ENCODE measurements around the gene GPC5. TPM values are rescaled to one million over a fixed set of nuclear protein-coding genes. Genes with fewer than 3 reads are reported as not detected.

The GPC5 gene
- total RNA-seq, 1 donor from 2014 or later: 10.2 TPM

DNA sequence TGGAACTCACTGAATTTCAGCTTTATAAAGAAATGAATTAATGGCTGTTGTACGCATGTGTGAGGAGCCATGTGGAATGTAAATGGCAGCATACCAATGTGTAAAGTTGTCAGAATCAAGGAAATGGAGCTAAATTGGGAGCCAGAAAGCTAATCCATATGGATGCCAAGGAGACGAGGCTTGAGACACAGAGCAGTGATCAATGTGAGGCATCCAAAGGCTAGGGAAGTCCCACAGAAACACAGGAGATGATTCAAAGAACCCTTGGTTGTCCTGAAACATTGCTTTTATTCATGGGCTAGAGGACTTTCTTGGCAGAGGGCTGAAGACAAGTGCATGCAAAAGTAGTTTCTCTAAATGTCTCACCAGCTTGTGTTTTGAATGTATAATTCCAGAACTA lies 1271.7 kb downstream of the GPC5 start:
- H3K4me1 Mint-ChIP-seq (ENCODE audit: low read depth, unreplicated experiment): no peaks in the 10 kb centered on the region
- no peak overlapping the region for H3K4me3 Mint-ChIP-seq (ENCODE audit: unreplicated experiment)
- no peak for DNase-seq
- H3K27ac Mint-ChIP-seq (ENCODE audit: unreplicated experiment): no peak overlapping the region
- TF ChIP-seq, protein P1, sequence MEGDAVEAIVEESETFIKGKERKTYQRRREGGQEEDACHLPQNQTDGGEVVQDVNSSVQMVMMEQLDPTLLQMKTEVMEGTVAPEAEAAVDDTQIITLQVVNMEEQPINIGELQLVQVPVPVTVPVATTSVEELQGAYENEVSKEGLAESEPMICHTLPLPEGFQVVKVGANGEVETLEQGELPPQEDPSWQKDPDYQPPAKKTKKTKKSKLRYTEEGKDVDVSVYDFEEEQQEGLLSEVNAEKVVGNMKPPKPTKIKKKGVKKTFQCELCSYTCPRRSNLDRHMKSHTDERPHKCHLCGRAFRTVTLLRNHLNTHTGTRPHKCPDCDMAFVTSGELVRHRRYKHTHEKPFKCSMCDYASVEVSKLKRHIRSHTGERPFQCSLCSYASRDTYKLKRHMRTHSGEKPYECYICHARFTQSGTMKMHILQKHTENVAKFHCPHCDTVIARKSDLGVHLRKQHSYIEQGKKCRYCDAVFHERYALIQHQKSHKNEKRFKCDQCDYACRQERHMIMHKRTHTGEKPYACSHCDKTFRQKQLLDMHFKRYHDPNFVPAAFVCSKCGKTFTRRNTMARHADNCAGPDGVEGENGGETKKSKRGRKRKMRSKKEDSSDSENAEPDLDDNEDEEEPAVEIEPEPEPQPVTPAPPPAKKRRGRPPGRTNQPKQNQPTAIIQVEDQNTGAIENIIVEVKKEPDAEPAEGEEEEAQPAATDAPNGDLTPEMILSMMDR (IDR thresholded peaks at IDR 0.05; ENCODE audit: partially characterized antibody, unreplicated experiment): no peak
- H3K27me3 Mint-ChIP-seq (ENCODE audit: unreplicated experiment): no peaks in the 10 kb centered on the region
- no peaks in the 10 kb centered on the region for H3K36me3 Mint-ChIP-seq (ENCODE audit: unreplicated experiment)
- no peaks in the 10 kb centered on the region for H3K9me3 Mint-ChIP-seq (ENCODE audit: unreplicated experiment)

- Mint-ChIP-seq H3K4me3 (ENCODE audit: unreplicated experiment) (no peak overlapping the region), H3K27ac (ENCODE audit: unreplicated experiment) (no peak overlapping the region), H3K36me3 (ENCODE audit: unreplicated experiment) (no peaks in the 10 kb centered on the region), H3K9me3 (ENCODE audit: unreplicated experiment) (no peaks in the 10 kb centered on the region), H3K4me1 (ENCODE audit: low read depth, unreplicated experiment) (no peaks in the 10 kb centered on the region), H3K27me3 (ENCODE audit: unreplicated experiment) (no peaks in the 10 kb centered on the region)
- TF ChIP-seq, protein P1 (IDR thresholded peaks at IDR 0.05; ENCODE audit: partially characterized antibody, unreplicated experiment): no peak
- DNase-seq: no peak
Measured at GRCh38 chr13:92671821-92672220, 1273.4 kb downstream of the GPC5 start.

DNA sequence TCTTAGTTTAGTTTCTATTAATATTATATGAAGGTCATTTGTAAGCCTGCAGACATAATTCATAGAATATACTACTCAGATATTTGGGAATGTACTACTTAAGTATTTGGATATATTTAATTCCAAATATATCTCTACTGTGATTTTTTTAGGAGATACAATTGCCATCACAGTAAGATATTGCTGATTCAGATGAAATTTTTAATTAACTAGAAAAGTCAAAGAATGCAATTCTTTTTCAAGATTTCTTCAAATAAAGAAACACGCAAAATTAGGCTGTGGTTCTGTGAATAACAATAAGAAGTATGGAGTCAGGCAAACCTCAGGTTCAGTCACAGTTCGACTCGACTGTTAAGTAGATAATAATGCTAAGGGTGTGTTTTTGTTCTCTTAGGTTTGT lies 1277.8 kb downstream of the GPC5 start:
- no peaks in the 10 kb centered on the region for H3K36me3 Mint-ChIP-seq (ENCODE audit: unreplicated experiment)
- H3K9me3 Mint-ChIP-seq (ENCODE audit: unreplicated experiment): no peaks in the 10 kb centered on the region
- H3K27me3 Mint-ChIP-seq (ENCODE audit: unreplicated experiment): no peaks in the 10 kb centered on the region
- no peak for DNase-seq
- no peak overlapping the region for H3K4me3 Mint-ChIP-seq (ENCODE audit: unreplicated experiment)
- no peak overlapping the region for H3K27ac Mint-ChIP-seq (ENCODE audit: unreplicated experiment)
- TF ChIP-seq, protein P1 (IDR thresholded peaks at IDR 0.05; ENCODE audit: partially characterized antibody, unreplicated experiment): no peak
- H3K4me1 Mint-ChIP-seq (ENCODE audit: low read depth, unreplicated experiment): no peaks in the 10 kb centered on the region

DNA sequence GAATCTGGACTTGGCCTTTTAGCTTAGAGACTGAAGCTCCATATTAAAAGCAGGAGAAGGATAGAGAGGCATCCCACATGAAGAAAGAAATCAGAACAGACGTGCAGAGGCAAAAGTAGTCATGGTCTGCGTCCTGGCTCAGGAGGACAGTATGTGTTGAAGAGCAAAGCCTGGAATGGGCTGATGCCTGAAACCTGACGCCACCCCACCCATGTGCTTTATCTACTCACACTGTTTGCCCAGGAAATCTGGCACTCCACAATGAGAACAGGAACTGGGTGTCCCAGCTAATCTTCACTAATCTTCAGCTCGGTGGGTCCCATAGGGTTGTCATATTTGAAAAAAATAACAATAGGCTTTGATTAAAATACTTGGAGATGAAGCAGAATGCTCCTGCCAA lies 1279.2 kb downstream of the GPC5 start:
- Mint-ChIP-seq H3K36me3 (ENCODE audit: unreplicated experiment) (no peaks in the 10 kb centered on the region), H3K4me1 (ENCODE audit: low read depth, unreplicated experiment) (no peaks in the 10 kb centered on the region), H3K27ac (ENCODE audit: unreplicated experiment) (no peak overlapping the region), H3K27me3 (ENCODE audit: unreplicated experiment) (no peaks in the 10 kb centered on the region), H3K4me3 (ENCODE audit: unreplicated experiment) (no peak overlapping the region), H3K9me3 (ENCODE audit: unreplicated experiment) (no peaks in the 10 kb centered on the region)
- TF ChIP-seq, protein P1 (IDR thresholded peaks at IDR 0.05; ENCODE audit: partially characterized antibody, unreplicated experiment): no peak
- no peak for DNase-seq

DNA sequence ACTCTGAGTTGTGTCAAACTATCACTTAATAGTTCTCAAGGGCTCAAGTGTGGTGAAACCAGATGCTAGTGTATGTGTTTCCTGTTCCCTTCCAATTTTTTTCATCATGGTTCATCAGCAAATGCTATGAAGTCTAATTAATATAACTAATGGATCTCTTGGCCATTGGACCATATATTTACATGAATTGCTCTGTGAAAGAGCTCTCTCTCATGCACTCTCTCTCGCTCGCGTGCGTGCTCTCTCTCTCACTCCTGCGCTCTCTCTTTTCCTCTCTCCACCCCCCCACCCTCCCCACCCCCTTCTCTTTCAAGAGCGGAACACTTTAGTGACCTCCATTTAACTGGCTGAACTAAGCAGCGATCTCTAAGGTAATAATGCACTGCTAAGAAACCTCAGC lies 1281.2 kb downstream of the GPC5 start:
- H3K36me3 Mint-ChIP-seq (ENCODE audit: unreplicated experiment): no peaks in the 10 kb centered on the region
- TF ChIP-seq, protein P1 (IDR thresholded peaks at IDR 0.05; ENCODE audit: partially characterized antibody, unreplicated experiment): no peak
- DNase-seq: no peak

More for the DNA sequence above, 1281.2 kb downstream of the GPC5 start:
- H3K4me3 Mint-ChIP-seq (ENCODE audit: unreplicated experiment): no peak overlapping the region
- peaks cover 1% of the 10 kb centered on the region for H3K27me3 Mint-ChIP-seq (ENCODE audit: unreplicated experiment)
- no peaks in the 10 kb centered on the region for H3K4me1 Mint-ChIP-seq (ENCODE audit: low read depth, unreplicated experiment)
- no peak overlapping the region for H3K27ac Mint-ChIP-seq (ENCODE audit: unreplicated experiment)
- no peaks in the 10 kb centered on the region for H3K9me3 Mint-ChIP-seq (ENCODE audit: unreplicated experiment)

Data from glutamatergic neuron (in vitro differentiated cells).